SHP77 treated with DMSO at 0.1 percent for 48 hours (cell line): ENCODE results near the gene CMIP.

Source experiments
- DNase-seq: peaks from one replicate; lab custom pipeline; 2025; lab: John Stamatoyannopoulos, UW

Gene CMIP

GRCh38 chr16:81551151-81551808, 106.7 kb downstream of the CMIP start:
- no peak for DNase-seq

- no peak for DNase-seq
Observed at GRCh38 chr16:81551821-81552304, 107.3 kb downstream of the CMIP start.

DNA sequence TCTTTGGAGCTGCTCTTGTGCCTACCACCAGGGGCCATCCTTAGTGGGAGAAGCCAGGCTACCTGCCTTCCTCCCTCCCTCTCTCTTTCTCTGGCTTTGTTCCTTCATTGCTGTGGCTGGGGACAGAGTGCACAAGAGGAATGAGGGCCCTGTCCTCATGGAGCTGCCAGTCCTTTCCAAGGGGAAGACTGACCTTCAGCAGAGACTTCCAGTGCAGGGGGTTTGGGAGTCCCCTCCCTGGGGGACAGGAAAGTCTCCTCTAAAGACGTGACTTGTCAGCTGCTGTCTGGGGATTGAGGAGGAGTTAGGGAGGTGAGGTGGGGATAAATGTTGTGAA, 108.1 kb downstream of the CMIP start:
- DNase-seq, result no peak

DNA sequence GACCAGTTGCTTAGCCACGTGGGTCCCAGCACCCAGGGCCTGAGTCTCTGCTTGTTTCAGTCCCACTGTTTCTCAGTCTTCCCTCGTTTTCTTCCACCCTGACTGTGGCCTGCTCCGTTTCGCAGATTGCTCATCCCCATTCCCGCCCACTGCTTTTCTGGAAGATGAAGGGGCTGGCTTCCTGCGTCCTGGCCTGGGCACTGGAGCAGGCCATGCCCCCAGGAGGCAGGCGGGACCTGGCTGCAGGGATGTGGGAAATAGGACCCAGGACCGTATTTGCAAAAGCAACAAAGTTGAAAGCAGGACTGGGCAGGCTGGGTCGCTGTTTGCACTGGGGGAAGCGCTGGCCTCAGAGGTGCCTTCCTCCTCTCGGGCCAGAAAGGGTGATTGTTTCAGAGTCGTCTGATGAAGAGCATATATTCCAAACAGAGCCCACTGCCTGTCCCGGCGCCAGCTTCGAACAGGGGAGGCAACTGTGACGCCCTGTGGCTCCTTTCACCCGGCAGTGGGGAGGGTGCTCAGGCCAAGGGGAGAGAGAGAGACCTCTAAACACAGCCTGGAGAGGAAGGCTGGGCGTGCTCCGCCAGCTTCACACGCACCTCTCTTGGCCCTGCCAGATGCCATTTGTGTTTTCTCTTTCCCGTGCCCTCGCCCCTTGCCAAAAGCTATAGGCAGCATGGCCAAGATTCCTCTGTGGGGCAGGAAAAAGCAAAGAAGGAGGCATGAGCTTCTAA, 108.6 kb downstream of the CMIP start:
- no peak for DNase-seq

DNA sequence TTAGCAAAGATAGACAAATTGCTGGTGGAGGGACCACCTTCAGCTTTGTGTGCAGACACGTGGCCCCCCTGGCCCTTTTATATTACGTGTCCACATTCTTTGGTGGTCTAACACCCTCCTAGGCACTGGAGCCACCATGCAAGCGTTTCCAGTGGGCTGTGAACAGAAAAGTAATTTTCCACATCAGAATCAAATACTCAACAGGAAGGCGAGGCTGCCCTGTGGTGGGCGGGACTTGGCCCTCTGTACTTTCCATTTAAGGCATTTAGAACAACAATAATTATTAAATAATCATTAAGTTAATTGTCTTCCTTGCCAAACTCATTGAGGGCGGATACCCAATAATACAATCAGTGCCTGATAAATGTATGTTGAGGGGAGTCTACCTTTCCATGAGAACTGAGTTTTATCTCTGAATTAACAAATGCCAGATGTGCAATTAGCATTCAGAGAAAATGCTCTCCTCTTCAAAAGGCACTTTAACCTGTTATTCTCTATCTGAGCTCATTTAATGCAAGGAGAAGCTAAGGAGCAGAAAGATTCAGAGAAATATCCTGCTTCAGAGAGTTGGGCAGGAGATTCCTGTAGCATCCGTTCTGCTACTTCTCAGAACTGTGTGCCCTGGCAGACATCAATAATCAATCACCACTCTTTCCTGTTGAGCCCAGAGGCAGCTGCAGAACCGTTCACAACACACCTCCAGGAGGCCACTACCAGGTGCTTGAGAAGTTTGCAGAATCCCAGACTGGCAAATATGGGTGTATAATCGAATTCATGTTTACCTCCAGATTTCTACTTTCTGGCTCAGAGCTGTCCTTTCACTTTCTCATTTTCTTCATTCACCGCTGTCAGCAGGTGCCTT, 109.4 kb downstream of the CMIP start:
- no peak for DNase-seq

DNA sequence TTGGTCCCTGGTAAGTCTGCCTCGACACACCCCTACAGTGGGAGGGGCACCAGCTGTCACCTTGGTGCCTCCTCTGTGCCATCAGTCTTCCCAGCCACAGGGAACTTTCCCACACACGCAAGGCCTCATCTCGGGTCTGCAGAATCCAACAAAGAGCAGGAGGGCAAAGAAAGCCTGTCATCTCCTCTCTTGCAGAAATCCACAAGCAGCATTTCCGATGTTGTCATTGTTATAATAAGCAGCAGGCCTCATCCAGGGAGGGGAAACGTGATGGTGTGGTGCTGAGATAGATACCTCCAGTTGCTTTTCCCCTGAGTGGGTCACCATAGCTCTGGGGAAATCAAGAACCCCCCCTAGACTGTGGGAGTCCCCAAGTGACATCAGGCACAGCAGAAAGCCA, 110.4 kb downstream of the CMIP start:
- DNase-seq, result no peak

DNA sequence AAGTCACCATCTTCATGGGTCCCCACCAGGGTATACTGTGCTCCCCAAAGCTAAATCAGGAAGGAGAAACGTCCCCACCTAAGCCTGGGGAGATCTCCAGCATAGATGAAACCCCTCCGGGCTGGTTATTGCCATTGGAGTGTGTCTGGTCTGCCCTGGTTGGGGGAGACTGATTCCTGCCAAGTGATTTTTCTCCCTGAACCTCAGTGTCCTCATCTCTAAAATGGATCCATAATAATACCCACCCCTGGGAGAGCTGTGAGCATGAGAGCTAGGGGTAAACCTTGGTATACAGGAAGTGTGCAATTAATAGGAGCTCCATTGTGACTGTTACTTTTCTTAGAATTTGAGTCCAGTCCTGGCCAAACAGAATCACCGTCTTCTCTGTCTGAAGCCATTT, 111.1 kb downstream of the CMIP start:
- no peak for DNase-seq

DNA sequence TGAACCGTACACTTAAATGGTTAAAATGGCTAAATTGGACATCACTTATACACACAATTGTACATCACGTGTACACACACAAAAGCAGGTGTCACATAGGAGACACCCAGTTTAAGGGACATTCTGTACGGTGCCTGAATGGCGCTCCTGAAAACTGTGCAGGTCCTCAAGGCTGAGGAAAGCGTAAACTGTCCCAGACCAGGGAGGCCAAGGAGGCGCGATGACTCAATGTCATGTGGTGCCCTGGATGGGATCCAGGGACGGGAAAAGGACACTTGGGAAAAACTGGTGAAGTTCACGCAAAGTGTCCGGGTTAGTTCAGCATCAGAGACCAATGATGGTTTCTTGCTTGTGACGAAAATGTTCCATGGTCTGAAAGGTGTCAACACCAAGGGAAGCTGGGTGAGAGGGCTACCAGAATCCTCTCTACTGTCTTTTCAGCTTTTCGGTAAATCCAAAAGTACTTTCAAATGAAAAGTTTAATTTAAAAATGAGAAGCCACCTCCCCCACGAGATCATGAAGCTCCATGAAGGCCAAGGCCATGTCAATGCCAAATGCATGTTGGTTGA, 112.2 kb downstream of the CMIP start:
- no peak for DNase-seq

DNA sequence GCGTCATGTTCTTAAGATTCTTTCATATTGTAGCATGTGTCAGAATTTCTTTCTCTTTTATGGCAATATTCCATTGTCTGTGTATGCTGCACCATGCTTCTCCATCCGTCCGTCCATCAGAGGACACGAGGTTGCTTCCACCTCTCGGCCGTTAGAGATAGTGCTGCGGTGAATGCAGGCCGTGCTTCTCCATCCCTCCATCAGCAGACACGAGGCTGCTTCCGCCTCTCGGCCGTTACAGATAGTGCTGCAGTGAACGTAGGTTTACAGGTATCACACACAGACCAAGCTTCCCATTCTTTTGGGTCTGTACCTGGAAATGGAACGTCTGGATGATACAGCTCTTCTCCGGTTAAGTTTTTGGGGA, 113.5 kb downstream of the CMIP start:
- no peak for DNase-seq

- no peak for DNase-seq
Observed at GRCh38 chr16:81558444-81559175, 114.0 kb downstream of the CMIP start.

DNA sequence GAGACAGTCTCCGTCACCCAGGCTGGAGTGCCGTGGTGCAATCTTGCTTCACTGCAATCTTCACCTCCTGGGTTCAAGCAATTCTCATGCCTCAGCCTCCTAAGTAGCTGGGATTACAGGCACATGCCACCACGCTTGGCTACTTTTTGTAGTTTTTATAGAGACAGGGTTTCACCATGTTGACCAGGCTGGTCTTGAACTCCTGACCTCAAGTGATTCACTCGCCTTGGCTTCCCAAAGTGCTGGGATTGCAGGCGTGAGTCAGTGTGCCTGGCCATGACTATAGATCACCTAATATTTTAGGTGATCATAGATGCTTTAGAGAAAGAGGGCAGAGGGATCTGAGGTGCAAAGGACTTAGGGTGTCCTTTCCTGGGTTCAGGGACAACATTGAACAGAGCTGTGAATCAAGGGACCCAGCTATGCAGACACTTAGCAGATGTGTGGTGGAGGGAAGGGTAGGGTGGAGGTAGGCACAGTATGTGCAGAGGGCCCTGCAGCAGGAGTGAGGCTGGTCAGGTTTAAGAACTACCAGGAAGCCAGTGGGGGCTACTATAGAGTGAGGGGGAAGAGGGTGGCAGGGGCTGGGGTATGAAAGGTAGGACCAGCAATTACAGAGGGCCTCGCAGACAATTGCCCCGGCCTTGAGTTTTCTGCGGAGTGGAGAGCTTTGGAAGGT, 116.5 kb downstream of the CMIP start:
- DNase-seq, result no peak

DNA sequence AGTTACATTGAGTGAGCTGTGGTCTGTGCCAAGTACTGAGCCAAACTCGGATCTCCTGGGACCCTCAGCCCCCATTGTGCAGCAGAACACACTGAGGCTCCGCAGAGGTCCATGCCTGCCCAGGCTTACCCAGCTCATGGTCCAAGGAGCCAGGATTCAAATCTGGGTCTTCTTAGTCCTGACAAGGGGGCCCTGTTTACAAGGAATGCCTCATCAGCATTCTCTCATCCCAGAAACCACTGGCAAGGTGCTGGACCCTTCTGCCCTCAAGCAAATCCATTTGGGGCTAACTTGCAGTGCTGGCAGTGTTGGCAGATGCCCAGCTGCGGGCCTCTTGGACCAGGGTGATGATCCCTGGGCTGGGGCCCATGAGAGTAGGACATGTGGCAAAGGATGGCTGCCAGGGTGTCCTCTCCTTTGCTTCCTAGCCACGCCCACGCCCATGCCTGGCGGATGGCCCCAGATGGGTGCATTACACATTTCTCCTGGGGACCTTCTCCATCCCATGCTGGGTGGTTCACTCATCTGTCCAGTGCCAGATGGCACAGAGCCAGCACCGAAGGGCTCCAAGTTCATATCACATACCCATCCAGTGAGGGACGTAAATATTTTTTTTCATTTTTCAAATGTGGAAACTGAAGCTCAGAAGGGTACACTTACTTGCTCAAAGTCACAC, 117.7 kb downstream of the CMIP start:
- DNase-seq, result no peak

- no peak for DNase-seq
Observed at GRCh38 chr16:81562926-81563325, 118.3 kb downstream of the CMIP start.

DNA sequence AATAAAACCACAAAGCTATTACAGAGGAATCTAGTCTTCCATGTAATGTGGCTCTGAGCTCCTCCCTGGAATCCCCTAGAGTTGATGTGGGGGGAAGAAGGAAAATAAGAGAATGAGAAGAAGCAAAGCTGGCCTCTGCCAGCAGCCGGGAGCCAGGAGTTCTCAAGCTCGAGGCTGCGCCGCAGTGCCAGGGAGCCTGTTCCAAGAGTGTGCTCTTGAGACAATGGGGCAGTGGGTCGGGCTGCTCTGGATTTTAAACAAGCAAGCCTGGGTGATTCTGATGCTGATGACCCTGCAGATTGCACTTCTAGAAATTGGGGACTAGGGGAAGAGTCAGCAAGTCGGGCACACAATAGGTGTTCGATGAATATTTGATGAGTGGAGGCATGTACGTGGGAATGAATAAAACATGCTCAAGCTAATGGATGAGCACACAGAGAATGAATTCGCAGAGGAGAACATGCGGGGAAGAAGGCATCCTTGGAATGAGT, 119.9 kb downstream of the CMIP start:
- no peak for DNase-seq

GRCh38 chr16:81565321-81566028, 120.9 kb downstream of the CMIP start:
- no peak for DNase-seq

DNA sequence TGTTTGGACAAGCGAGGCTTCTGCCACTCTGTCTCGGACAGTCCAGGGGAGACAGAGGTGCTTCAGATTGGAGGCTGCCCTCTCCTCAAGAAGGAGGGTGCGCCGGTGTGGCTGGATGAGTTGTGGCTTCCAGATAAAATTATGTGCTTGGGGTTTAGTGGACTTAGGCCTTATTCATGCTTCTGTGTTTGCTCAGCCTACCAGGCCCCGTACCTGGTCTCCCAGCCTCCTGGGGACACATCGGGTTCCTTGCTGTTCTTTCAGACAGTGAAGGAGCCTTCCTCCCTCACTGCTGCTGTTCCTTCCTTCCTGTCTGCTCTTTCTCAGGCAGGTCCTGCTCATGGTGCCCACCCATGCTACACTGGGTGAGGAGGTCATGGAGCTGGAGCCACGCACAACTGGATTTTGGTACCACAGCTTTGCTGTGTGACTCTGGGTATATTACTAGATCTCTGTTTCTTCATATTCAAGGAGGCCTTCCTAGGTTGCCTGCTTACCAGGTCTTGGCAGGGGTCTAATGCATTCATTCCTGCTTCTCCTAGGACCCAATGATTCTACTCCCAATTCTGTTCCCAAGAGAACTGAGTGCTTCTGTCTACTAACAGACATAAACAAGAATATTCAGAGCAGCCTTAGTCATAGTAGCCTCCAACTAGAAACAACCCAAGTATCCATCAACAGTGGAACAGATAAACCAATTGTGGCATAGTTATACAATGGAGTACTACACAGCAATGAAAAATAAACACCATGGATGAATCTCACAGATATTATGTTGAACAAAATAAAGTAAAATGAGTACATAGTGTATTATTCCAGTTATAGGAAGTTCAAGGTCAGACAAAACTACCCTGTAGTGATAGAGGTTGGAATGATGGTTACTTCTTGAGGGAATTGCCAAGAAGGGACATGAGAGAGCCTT, 121.7 kb downstream of the CMIP start:
- DNase-seq, result no peak

GRCh38 chr16:81567087-81567486, 122.5 kb downstream of the CMIP start:
- no peak for DNase-seq

GRCh38 chr16:81567987-81568748, 123.6 kb downstream of the CMIP start:
- no peak for DNase-seq
